ENCODE measurements around the gene MUSK. TPM values are rescaled to one million over a fixed set of nuclear protein-coding genes. Genes with fewer than 3 reads are reported as not detected.

MUSK gene
- total and polyA plus RNA-seq, 2 of the 8 experiments (the other 6 are each of a cell fraction or from before 2014, with no cell fraction given) = not detected

GRCh38 chr9:110767559-110768063 is 99.0 kb downstream of the MUSK start:
- H3K56ac ChIP-seq (replicated peaks; ENCODE audit: insufficient read length, low read depth, low read length) = no peak overlapping the region
- ChIA-PET POLR2A (ENCODE audit: partially characterized antibody) (no interaction called here), CTCF (ENCODE audit: partially characterized antibody) (interaction anchor here (1.2 kb wide), 2 partner anchors 9 to 561 kb away, joined by 3 to 4 read pairs; no protein-coding TSS in a partner anchor)
- no peak overlapping the region for H2BK5ac ChIP-seq (ENCODE audit: low read depth, low read length)
- no peak overlapping the region for H2AFZ ChIP-seq (ENCODE audit: low read length)
- H2BK15ac ChIP-seq (ENCODE audit: low read length) = no peak overlapping the region
- 87% methylated on average over 6 of the region's 6 CpGs; no CpG with 5 or more reads in 1 of the 2 experiments for WGBS, 2 experiments (ENCODE audit: extremely low coverage in 1 of 2, insufficient coverage in 1 of 2, insufficient read length in 1 of 2, insufficient replicate concordance in 2 of 2, low coverage in 1 of 2, low lambda C conversion rate in 2 of 2, missing lambda C conversion rate in 1 of 2)
- DNase-seq (ENCODE audit: low read depth in 1 of 2, low spot score in 2 of 2) (no peak), FAIRE-seq (peak; percentile 42)
- H3K27ac ChIP-seq (ENCODE audit: low read depth, low read length) = no peak overlapping the region
- H4K20me1 ChIP-seq (replicated peaks in 1 of 2; ENCODE audit: control insufficient read depth in 1 of 2, insufficient read depth in 2 of 2, low read length in 2 of 2) = no peaks in the 10 kb centered on the region
- H4K8ac ChIP-seq (ENCODE audit: extremely low read depth, insufficient read depth, low read length) = no peak overlapping the region
- H3K18ac ChIP-seq (ENCODE audit: extremely low read depth, low read length) = no peak overlapping the region
- H2BK120ac ChIP-seq (replicated peaks; ENCODE audit: low read depth, low read length) = no peak overlapping the region
- no peak overlapping the region for H3K23ac ChIP-seq (ENCODE audit: insufficient read length)
- no peaks in the 10 kb centered on the region for H3K4me1 ChIP-seq (replicated peaks in 1 of 4; ENCODE audit: control insufficient read depth in 3 of 4, insufficient read depth in 4 of 4, low read length in 3 of 4)
- no peak overlapping the region for H2BK12ac ChIP-seq (ENCODE audit: low read depth, low read length)
- no peaks in the 10 kb centered on the region for H3K9me3 ChIP-seq (ENCODE audit: insufficient read depth in 2 of 2, low read depth in 1 of 2, low read length in 1 of 2)
- no peaks in the 10 kb centered on the region for H3K79me1 ChIP-seq (ENCODE audit: low read depth, low read length)
- no peak overlapping the region for H3K4me2 ChIP-seq (ENCODE audit: insufficient read depth in 1 of 2, low read depth in 2 of 2, low read length in 2 of 2)
- H2BK20ac ChIP-seq (ENCODE audit: low read length) = no peak overlapping the region
- H4K91ac ChIP-seq (replicated peaks; ENCODE audit: insufficient read length, low read length) = no peak overlapping the region
- H3K27me3 ChIP-seq (replicated peaks in 1 of 4; ENCODE audit: control insufficient read depth in 3 of 4, extremely low read depth in 1 of 4, insufficient read depth in 3 of 4, low read length in 3 of 4) = no peaks in the 10 kb centered on the region
- no peak overlapping the region for H3K14ac ChIP-seq (ENCODE audit: insufficient read length)
- H3K4me3 ChIP-seq (ENCODE audit: extremely low read depth in 1 of 4, insufficient read depth in 2 of 4, low read depth in 3 of 4, low read length in 4 of 4) = no peak overlapping the region
- no peak overlapping the region for H3K4ac ChIP-seq (replicated peaks; ENCODE audit: insufficient read length, low read depth, low read length)
- H3K23me2 ChIP-seq (ENCODE audit: low read depth, low read length) = no peaks in the 10 kb centered on the region
- no peaks in the 10 kb centered on the region for H3K79me2 ChIP-seq (ENCODE audit: control insufficient read depth in 1 of 2, insufficient read depth in 2 of 2, low read length in 2 of 2)
- no peak overlapping the region for H4K5ac ChIP-seq (ENCODE audit: insufficient read length, low read depth, low read length)
- no peak overlapping the region for H3K9ac ChIP-seq (replicated peaks in 1 of 4; ENCODE audit: extremely low read depth in 1 of 4, low read depth in 3 of 4, low read length in 3 of 4)
- no peak overlapping the region for H2AK5ac ChIP-seq (ENCODE audit: low read depth, low read length)
- no peaks in the 10 kb centered on the region for H3K36me3 ChIP-seq (ENCODE audit: control insufficient read depth in 2 of 4, insufficient read depth in 4 of 4, low read length in 3 of 4)
- no peak for TF ChIP-seq CBX5 (IDR thresholded peaks at IDR 0.05; ENCODE audit: low read depth, low read length)
- no peak for TF ChIP-seq JUN (IDR thresholded peaks at IDR 0.05; ENCODE audit: low read depth, low read length)
- no peak for TF ChIP-seq POLR2A (IDR thresholded peaks at IDR 0.05; ENCODE audit: control extremely low read depth in 1 of 2, low read depth in 2 of 2, low read length in 2 of 2)
- TF ChIP-seq ATF3 (IDR thresholded peaks at IDR 0.05; ENCODE audit: insufficient read depth, low read depth, low read length) = no peak
- no peak for TF ChIP-seq RBBP5 (IDR thresholded peaks at IDR 0.05; ENCODE audit: borderline replicate concordance, low read depth, low read length)
- no peak for TF ChIP-seq JUND (IDR thresholded peaks at IDR 0.05; ENCODE audit: low read length)
- no peak for TF ChIP-seq ATF2 (IDR thresholded peaks at IDR 0.05; ENCODE audit: low read length)
- no peak for TF ChIP-seq CTCF (IDR thresholded peaks at IDR 0.05; ENCODE audit: control extremely low read depth in 1 of 3, insufficient read depth in 1 of 3, low read depth in 1 of 3, low read length in 3 of 3)
- no peak for TF ChIP-seq CHD1 (IDR thresholded peaks at IDR 0.05; ENCODE audit: low read depth, low read length)
